Glomerular endothelial cell (primary cell): Measurements from ENCODE around the gene LYPD4. TPM values are rescaled to one million over a fixed set of nuclear protein-coding genes. Genes with fewer than 3 reads are reported as not detected.

Source experiments
- DNase-seq: peaks from one replicate; pipeline ENCODE4 v3.0.0-alpha.2; 2011; ENCODE audit warnings: low read depth, low spot score; ENCODE audit errors: extremely low read depth
- total RNA-seq: library from RNA; depleted of rRNA; stranded (reverse); fragments of >200 nt; gene quantifications from 2 replicates; pipeline ENCODE4 v1.2.3, GENCODE V29; 2015

The LYPD4 gene
- total RNA-seq, 1 donor from 2014 or later, result not detected

- no peak for DNase-seq
These were observed 8.9 kb upstream of the LYPD4 start for GRCh38 chr19:41853344-41853743.

- DNase-seq, result no peak
These were observed 7.0 kb upstream of the LYPD4 start for GRCh38 chr19:41851456-41851855.

- no peak for DNase-seq
These were observed 5.9 kb upstream of the LYPD4 start for GRCh38 chr19:41850381-41850780.

- DNase-seq, result no peak
These were observed 4.6 kb upstream of the LYPD4 start for GRCh38 chr19:41849067-41849466.

- no peak for DNase-seq
These were observed 4.2 kb upstream of the LYPD4 start for GRCh38 chr19:41848666-41849065.

GRCh38 chr19:41847351-41848105 lies 3.0 kb upstream of the LYPD4 start:
- DNase-seq, result no peak

- no peak for DNase-seq
These were observed 638 bp upstream of the LYPD4 start for GRCh38 chr19:41845051-41845590.

GRCh38 chr19:41845001-41845050 lies 343 bp upstream of the LYPD4 start, which contains the start of gene DMRTC2:
TSS of gene DMRTC2 (plus strand) at chr19:41845042. CDS start at chr19:41847429, 2,387 bp downstream.
- no peak for DNase-seq

GRCh38 chr19:41843371-41843770 lies 1.1 kb downstream of the LYPD4 start:
- DNase-seq, result no peak

- DNase-seq, result no peak
These were observed 5.3 kb downstream of the LYPD4 start for GRCh38 chr19:41839211-41839610.

GRCh38 chr19:41837981-41838708 lies 6.3 kb downstream of the LYPD4 start:
- DNase-seq, result no peak

- no peak for DNase-seq
These were observed 23.3 kb downstream of the LYPD4 start for GRCh38 chr19:41821003-41821735.

- DNase-seq, result no peak
These were observed 27.7 kb downstream of the LYPD4 start for GRCh38 chr19:41816761-41817160.

- no peak for DNase-seq
These were observed 29.2 kb downstream of the LYPD4 start for GRCh38 chr19:41815301-41815700.

GRCh38 chr19:41813911-41814310 lies 30.6 kb downstream of the LYPD4 start:
- DNase-seq, result no peak

GRCh38 chr19:41811981-41812380 lies 32.5 kb downstream of the LYPD4 start:
- no peak for DNase-seq

- DNase-seq, result no peak
These were observed 33.4 kb downstream of the LYPD4 start for GRCh38 chr19:41811036-41811435.

- no peak for DNase-seq
These were observed 34.2 kb downstream of the LYPD4 start for GRCh38 chr19:41810301-41810700.

- no peak for DNase-seq
These were observed 35.6 kb downstream of the LYPD4 start for GRCh38 chr19:41808663-41809566.

GRCh38 chr19:41807176-41807575 lies 37.3 kb downstream of the LYPD4 start:
- DNase-seq, result no peak

- no peak for DNase-seq
These were observed 40.1 kb downstream of the LYPD4 start for GRCh38 chr19:41804336-41804735.
